Suprapubic skin (tissue), 4 donors: ENCODE measurements around the gene PRR23E.

Experiments used
- EP300 ChIP-seq: sonication (generic); formaldehyde crosslinking; IDR thresholded peaks from one replicate; pipeline ENCODE4 v1.6.1; 2017; ENCODE audit warnings: antibody characterized with exemption
- POLR2A ChIP-seq, 2 donors: fragments of 450-650 bp; IDR thresholded peaks; one replicate each; pipeline ENCODE4 v1.6.1; 2017; ENCODE audit warnings: antibody characterized with exemption in 2 of 2, mild to moderate bottlenecking in 2 of 2, moderate library complexity in 2 of 2
- POLR2AphosphoS5 ChIP-seq, 3 donors: sonication (generic); formaldehyde crosslinking; IDR thresholded peaks; one replicate each; pipeline ENCODE4 v1.6.1; 2017; ENCODE audit warnings: antibody characterized with exemption in 3 of 3
- TF ChIP-seq, protein P1 (sequence below), 2 donors: fragments of 200-600 bp in 1 of 2; fragments of 450-650 bp in 1 of 2; sonication (generic) in 1 of 2; IDR thresholded peaks; one replicate each; pipeline ENCODE4 v1.5.1; 2016 to 2019; ENCODE audit warnings: antibody characterized with exemption in 2 of 2, mild to moderate bottlenecking in 1 of 2, moderate library complexity in 1 of 2

DNA sequence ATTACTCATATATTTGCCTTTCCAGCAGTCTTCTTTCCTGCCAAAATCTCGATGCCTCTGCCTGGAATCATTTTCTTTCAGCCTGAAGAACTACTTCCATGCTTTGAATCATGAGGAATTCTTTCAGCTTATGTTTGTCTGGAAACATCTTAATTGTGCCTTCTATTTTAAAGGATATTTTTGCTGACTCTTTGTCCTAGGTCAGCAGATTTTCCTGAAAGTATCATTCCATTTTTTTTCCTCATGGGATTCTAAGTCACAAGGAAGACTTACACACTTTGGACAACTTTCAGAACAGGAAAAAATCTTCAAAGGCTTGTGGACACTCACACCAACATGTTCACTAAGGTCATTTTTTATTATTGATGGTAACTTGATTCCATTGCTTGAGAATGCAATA is 10.1 kb downstream of the PRR23E start:
- TF ChIP-seq POLR2AphosphoS5 (IDR thresholded peaks at IDR 0.05) (no peak), POLR2A (IDR thresholded peaks at IDR 0.05) (no peak), EP300 (no peak)
- TF ChIP-seq, protein P1, sequence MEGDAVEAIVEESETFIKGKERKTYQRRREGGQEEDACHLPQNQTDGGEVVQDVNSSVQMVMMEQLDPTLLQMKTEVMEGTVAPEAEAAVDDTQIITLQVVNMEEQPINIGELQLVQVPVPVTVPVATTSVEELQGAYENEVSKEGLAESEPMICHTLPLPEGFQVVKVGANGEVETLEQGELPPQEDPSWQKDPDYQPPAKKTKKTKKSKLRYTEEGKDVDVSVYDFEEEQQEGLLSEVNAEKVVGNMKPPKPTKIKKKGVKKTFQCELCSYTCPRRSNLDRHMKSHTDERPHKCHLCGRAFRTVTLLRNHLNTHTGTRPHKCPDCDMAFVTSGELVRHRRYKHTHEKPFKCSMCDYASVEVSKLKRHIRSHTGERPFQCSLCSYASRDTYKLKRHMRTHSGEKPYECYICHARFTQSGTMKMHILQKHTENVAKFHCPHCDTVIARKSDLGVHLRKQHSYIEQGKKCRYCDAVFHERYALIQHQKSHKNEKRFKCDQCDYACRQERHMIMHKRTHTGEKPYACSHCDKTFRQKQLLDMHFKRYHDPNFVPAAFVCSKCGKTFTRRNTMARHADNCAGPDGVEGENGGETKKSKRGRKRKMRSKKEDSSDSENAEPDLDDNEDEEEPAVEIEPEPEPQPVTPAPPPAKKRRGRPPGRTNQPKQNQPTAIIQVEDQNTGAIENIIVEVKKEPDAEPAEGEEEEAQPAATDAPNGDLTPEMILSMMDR (IDR thresholded peaks at IDR 0.05) = no peak
